GM12878 (cell line): ENCODE measurements around the gene PDCD1LG2. TPM values are rescaled to one million over a fixed set of nuclear protein-coding genes. Genes with fewer than 3 reads are reported as not detected.

Experiments
- ATAC-seq: fragments of 200-7000 bp; cut with Tn5 transposase; 3 replicates; pipeline ENCODE4 v1.9.1; 2020; ENCODE audit warnings: mild to moderate bottlenecking, moderate library complexity
- BruUV-seq: library from RNA; stranded (reverse); fragments of 400-500 nt; replicated peaks from 2 replicates; lab custom pipeline; 2021; lab: Mats Ljungman, UMichigan
- CTCF ChIA-PET: fragments of 300-600 bp; sonication (Branson Sonifier 250); formaldehyde crosslinking; extraction: SDS; loops from one replicate; lab custom pipeline; 2021; ENCODE audit warnings: inconsistent platforms; lab: Yijun Ruan, JAX
- POLR2A ChIA-PET: fragments of 350-600 bp; formaldehyde crosslinking; extraction: SDS; loops from one replicate; lab custom pipeline; 2021; ENCODE audit warnings: inconsistent platforms; lab: Charles Lee
- RAD21 ChIA-PET: fragments of 300-600 bp; sonication (Branson Sonifier 250); formaldehyde crosslinking; loops from one replicate; lab custom pipeline; 2023; ENCODE audit warnings: antibody characterized with exemption; ENCODE audit not compliant: unreplicated experiment; lab: Charles Lee
- SMC1A ChIA-PET: fragments of 300-600 bp; sonication (Branson Sonifier 250); formaldehyde crosslinking; loops from one replicate; lab custom pipeline; 2023; ENCODE audit not compliant: unreplicated experiment, uncharacterized antibody; lab: Charles Lee
- DNase-seq: peaks from one replicate; pipeline ENCODE4 v3.0.0-alpha.2; 2011; ENCODE audit warnings: low read depth, low spot score
- FAIRE-seq: peaks from 3 replicates; lab custom pipeline; 2011; peaks lifted over from hg19 to GRCh38; lab: Jason Lieb, UNC
- H2AFZ ChIP-seq: 2 replicates; pipeline ENCODE4 v1.6.0; 2011; ENCODE audit warnings: low read depth, low read length, control low read depth; ENCODE audit not compliant: control insufficient read depth
- H3K27ac ChIP-seq: 2 replicates; pipeline ENCODE4 v1.5.1; 2011; ENCODE audit warnings: control low read depth; ENCODE audit not compliant: control insufficient read depth, insufficient read depth
- H3K27me3 ChIP-seq, 2 experiments: replicated peaks in 1 of 2; 2 replicates each; pipeline versions ENCODE4 v1.6.0 to v1.6.1; 2011; ENCODE audit warnings: low read length in 1 of 2; ENCODE audit not compliant: control insufficient read depth in 2 of 2, insufficient read depth in 2 of 2
- H3K36me3 ChIP-seq, 2 experiments: 2 replicates each; pipeline ENCODE4 v1.5.1; 2011; ENCODE audit warnings: low read length in 1 of 2; ENCODE audit not compliant: control insufficient read depth in 2 of 2, insufficient read depth in 2 of 2
- H3K4me1 ChIP-seq: 2 replicates; pipeline ENCODE4 v1.6.1; 2011; ENCODE audit warnings: mild to moderate bottlenecking, low read length, moderate library complexity, mixed read lengths; ENCODE audit not compliant: control insufficient read depth, insufficient read depth
- H3K4me2 ChIP-seq: 2 replicates; pipeline ENCODE4 v1.6.0; 2011; ENCODE audit warnings: control low read depth; ENCODE audit not compliant: control insufficient read depth, insufficient read depth
- H3K4me3 ChIP-seq: fragments of 200-600 bp; sonication (generic); 2 replicates; pipeline ENCODE4 v1.5.1; 2016
- H3K79me2 ChIP-seq: 2 replicates; pipeline ENCODE4 v1.6.0; 2011; ENCODE audit warnings: low read length; ENCODE audit not compliant: control insufficient read depth, insufficient read depth
- H3K9ac ChIP-seq: 2 replicates; pipeline ENCODE4 v1.8.0; 2011; ENCODE audit warnings: low read length, control low read depth, mixed read lengths; ENCODE audit not compliant: control insufficient read depth, insufficient read depth
- H3K9me3 ChIP-seq: replicated peaks from 3 replicates; pipeline ENCODE4 v1.5.1; 2011; ENCODE audit warnings: mild to moderate bottlenecking, low read length; ENCODE audit not compliant: control insufficient read depth, insufficient read depth
- H4K20me1 ChIP-seq: 2 replicates; pipeline ENCODE4 v1.6.0; 2011; ENCODE audit not compliant: control insufficient read depth, insufficient read depth
- CBFB ChIP-seq: IDR thresholded peaks from 2 replicates; pipeline ENCODE4 v1.6.1; 2016; ENCODE audit warnings: antibody characterized with exemption, low read depth
- ZBED1 ChIP-seq: IDR thresholded peaks from 2 replicates; pipeline ENCODE4 v1.6.1; 2016; ENCODE audit warnings: borderline replicate concordance
- WGBS: methylation state at CpG from one replicate; pipeline ENCODE4 v1.1.6; 2016; ENCODE audit warnings: low lambda C conversion rate; ENCODE audit not compliant: insufficient replicate concordance, insufficient coverage; ENCODE audit errors: missing lambda C conversion rate; 5-methylcytosine and 5-hydroxymethylcytosine counted together
- in situ Hi-C: fragments of 300-500 bp; cut with MboI; formaldehyde crosslinking; loops from 9 replicates; pipeline ENCODE4 v1.14.3; 2018; ENCODE audit warnings: mixed read lengths
- intact Hi-C: fragments of 100-400 bp; cut with micrococcal nuclease; formaldehyde crosslinking; loops from one replicate; pipeline ENCODE4 v1.14.2; 2022; ENCODE audit not compliant: unreplicated experiment
- polyA plus RNA-seq, 11 experiments: library from polyadenylated mRNA; depleted of rRNA in 4 of 11; unstranded in 6 of 11; stranded (reverse) in 5 of 11; fragments of >200 nt; fragmentation: Nextera tagmentation in 4 of 11; fragmentation: Illumina TruSeq in 1 of 11; extraction: Ambion mirVana in 4 of 11; extraction: Trizol in 1 of 11; gene quantifications; 1 replicate in 1 of 11; 2 replicates in 10 of 11; pipeline versions ENCODE4 v1.2.1 to v1.2.3, GENCODE V29; 2011 to 2016; ENCODE audit warnings: inconsistent platforms in 2 of 11, missing spikeins in 2 of 11, low read depth in 1 of 11
- total RNA-seq, 4 experiments: library from RNA; depleted of rRNA in 3 of 4; stranded (reverse); fragments of >200 nt in 3 of 4; fragmentation: Illumina TruSeq in 1 of 4; extraction: Trizol in 1 of 4; gene quantifications; 2 replicates each; pipeline versions ENCODE4 v1.2.1 to v1.2.3, GENCODE V29; 2013 to 2021

The PDCD1LG2 gene
- total and polyA plus RNA-seq, 10 of the 15 experiments (the other 5 are each of a cell fraction or from before 2014, with no cell fraction given) = 1.5 to 37.3 (median 3.0) TPM

DNA sequence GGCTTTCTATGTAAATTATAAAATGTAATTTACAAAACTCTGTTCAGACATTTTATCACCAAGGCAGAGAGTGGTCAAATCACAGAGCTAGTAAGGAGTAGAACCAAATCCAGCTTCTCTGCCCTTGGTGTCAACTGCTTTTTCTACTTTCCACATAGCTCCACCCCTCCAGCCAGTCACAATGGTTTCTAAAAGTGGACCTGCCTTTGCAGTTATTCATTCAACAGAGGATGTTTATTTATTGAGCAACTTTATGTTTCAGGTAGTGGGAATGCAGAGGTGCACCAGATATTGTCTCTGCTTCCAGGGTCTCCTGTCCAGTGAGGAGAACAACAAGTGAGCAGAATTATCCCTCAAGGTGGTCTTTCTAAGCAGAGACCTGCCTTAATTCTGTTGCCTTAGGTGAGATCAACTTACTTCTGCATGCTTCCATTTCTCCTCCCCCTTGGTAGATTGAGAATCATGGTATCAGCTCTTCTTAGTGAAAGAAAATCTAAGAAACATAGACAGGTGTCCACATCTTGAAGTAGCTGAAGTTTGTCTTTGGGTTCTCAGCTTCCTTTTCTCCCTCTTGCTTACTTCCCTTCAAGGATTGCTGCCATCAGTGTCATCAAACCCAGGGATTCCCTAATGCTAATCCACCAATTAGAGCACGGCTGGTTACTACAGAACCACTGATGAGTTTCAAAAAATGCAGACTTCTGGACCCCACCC lies 17.2 kb upstream of the PDCD1LG2 start:
- peak overlapping the region; percentile 22; the same call in 1 of the 2 replicates for H3K9ac ChIP-seq
- ChIA-PET POLR2A (interaction anchor here (0.6 to 4.3 kb wide), 19 partner anchors 10 to 135 kb away, joined by 3 to 68 read pairs (median 5); partner anchors contain the start of genes CD274 and PDCD1LG2), SMC1A (interaction anchor here (0.6 to 5.0 kb wide), 25 partner anchors 10 to 107 kb away, joined by 3 to 99 read pairs (median 10); partner anchors contain the start of genes CD274 and PDCD1LG2)

More for the DNA sequence above, 17.2 kb upstream of the PDCD1LG2 start:
- ChIA-PET RAD21 (interaction anchor here (0.9 to 3.7 kb wide), 21 partner anchors 10 to 95 kb away, joined by 3 to 144 read pairs (median 7); partner anchors contain the start of genes CD274 and PDCD1LG2), CTCF (interaction anchor here (0.6 to 2.8 kb wide), 22 partner anchors 10 to 454 kb away, joined by 3 to 15 read pairs (median 3); partner anchors contain the start of genes CD274 and PDCD1LG2)
- TF ChIP-seq CBFB = 0 out of 2 replicates have a peak, but pooled peaks have one; percentile 6
- no peak for TF ChIP-seq ZBED1
- H3K36me3 ChIP-seq = no peaks in the 10 kb centered on the region; a peak in 1 of 4 replicates
- peaks cover 16% of the 10 kb centered on the region for H3K4me1 ChIP-seq
- H2AFZ ChIP-seq = peak overlapping the region; percentile 44
- H3K79me2 ChIP-seq = no peaks in the 10 kb centered on the region
- intact Hi-C loops = loop anchor here (1.0 to 2.0 kb wide), 2 partner anchors 13 to 34 kb away; no protein-coding TSS in a partner anchor
- BruUV-seq = no TSS peak
- peak; percentile 57 for FAIRE-seq
- H4K20me1 ChIP-seq = no peaks in the 10 kb centered on the region
- H3K9me3 ChIP-seq = no peaks in the 10 kb centered on the region
- no peaks in the 10 kb centered on the region for H3K27me3 ChIP-seq
- in situ Hi-C loops = no loop called here
- H3K4me3 ChIP-seq = no peak overlapping the region
- 0% methylated on average over 1 of the region's 1 CpG for WGBS
- H3K4me2 ChIP-seq = peak overlapping the region; percentile 68
- H3K27ac ChIP-seq = peak overlapping the region; percentile 92
- DNase-seq = no peak
- ATAC-seq = peak; percentile 28
